K562 (cell line): ENCODE measurements around the gene CIB1. TPM values are rescaled to one million over a fixed set of nuclear protein-coding genes. Genes with fewer than 3 reads are reported as not detected.

ENCODE experiments used
- C11orf30 ChIP-seq: fragments of 450-650 bp; IDR thresholded peaks from 2 replicates; pipeline ENCODE4 v1.6.1; 2016; ENCODE audit warnings: low read depth, mild to moderate bottlenecking
- CGGBP1 ChIP-seq: fragments of 250-450 bp; sonication (Bioruptor Pico); IDR thresholded peaks from 2 replicates; pipeline ENCODE4 v1.9.0; 2021; ENCODE audit warnings: mild to moderate bottlenecking
- DPF2 ChIP-seq: fragments of 450-650 bp; IDR thresholded peaks from 2 replicates; pipeline ENCODE4 v1.6.1; 2016
- ELK1 ChIP-seq: sonication (generic); formaldehyde crosslinking; IDR thresholded peaks from 2 replicates; pipeline ENCODE4 v1.8.1; 2022; ENCODE audit warnings: missing genetic modification reagents
- ELK3 ChIP-seq: fragments of 450-650 bp; formaldehyde crosslinking; IDR thresholded peaks from 2 replicates; pipeline ENCODE4 v1.4.0; 2020; ENCODE audit warnings: mild to moderate bottlenecking
- ESRRB ChIP-seq: fragments of 250-450 bp; sonication (Bioruptor Pico); IDR thresholded peaks from 2 replicates; pipeline ENCODE4 v1.5.0; 2020; ENCODE audit warnings: mild to moderate bottlenecking, moderate library complexity, borderline replicate concordance
- ETV1 ChIP-seq: fragments of 450-650 bp; conservative IDR thresholded peaks from 2 replicates; pipeline ENCODE4 v1.6.1; 2016; ENCODE audit warnings: missing genetic modification characterization, control low read depth, low read depth, missing compliant biosample characterization
- ILK ChIP-seq: fragments of 450-650 bp; IDR thresholded peaks from 2 replicates; pipeline ENCODE4 v1.6.1; 2016; ENCODE audit warnings: missing genetic modification characterization, low read depth, mild to moderate bottlenecking, missing compliant biosample characterization, moderate library complexity, borderline replicate concordance
- IRF2 ChIP-seq: sonication (generic); formaldehyde crosslinking; IDR thresholded peaks from 2 replicates; pipeline ENCODE4 v1.8.1; 2022; ENCODE audit warnings: mild to moderate bottlenecking, missing genetic modification reagents
- MEF2A ChIP-seq: IDR thresholded peaks from 2 replicates; pipeline ENCODE4 v1.6.1; 2011; ENCODE audit warnings: low read depth, mild to moderate bottlenecking, low read length, moderate library complexity; ENCODE audit not compliant: control insufficient read depth
- NCOA1 ChIP-seq: fragments of 450-650 bp; IDR thresholded peaks from 2 replicates; pipeline ENCODE4 v1.6.1; 2016; ENCODE audit warnings: low read depth
- NFRKB ChIP-seq: fragments of 450-650 bp; IDR thresholded peaks from 2 replicates; pipeline ENCODE4 v1.6.1; 2016; ENCODE audit warnings: low read depth
- PHB2 ChIP-seq: fragments of 450-650 bp; IDR thresholded peaks from 2 replicates; pipeline ENCODE4 v1.6.1; 2017; ENCODE audit warnings: low read depth
- POLR3A ChIP-seq: IDR thresholded peaks from 2 replicates; pipeline ENCODE4 v1.6.1; 2011; ENCODE audit warnings: borderline replicate concordance, mild to moderate bottlenecking, moderate library complexity; ENCODE audit not compliant: insufficient read length, insufficient read depth; ENCODE audit errors: extremely low read depth
- PRMT5 ChIP-seq: sonication (generic); formaldehyde crosslinking; IDR thresholded peaks from 2 replicates; pipeline ENCODE4 v1.5.0; 2020; ENCODE audit warnings: missing genetic modification reagents
- RBM34 ChIP-seq: fragments of 200-400 bp; formaldehyde crosslinking; IDR thresholded peaks from 2 replicates; pipeline ENCODE4 v1.6.1; 2018; ENCODE audit warnings: low read length, borderline replicate concordance; ENCODE audit not compliant: insufficient read depth
- SMARCA5 ChIP-seq: fragments of 450-650 bp; IDR thresholded peaks from 2 replicates; pipeline ENCODE4 v1.6.1; 2016
- ZBTB11 ChIP-seq, 3 experiments: fragments of 200-800 bp in 1 of 3; fragments of 250-450 bp in 1 of 3; fragments of 450-650 bp in 1 of 3; sonication (Bioruptor Pico) in 1 of 3; sonication (Bioruptor generic) in 1 of 3; formaldehyde crosslinking in 1 of 3; IDR thresholded peaks; 2 replicates each; pipeline versions ENCODE4 v1.6.1 to v1.8.0; 2016 to 2022; ENCODE audit warnings: mild to moderate bottlenecking in 2 of 3, missing genetic modification characterization in 2 of 3, missing compliant biosample characterization in 1 of 3, moderate library complexity in 1 of 3
- ZBTB7A ChIP-seq: IDR thresholded peaks from 2 replicates; pipeline ENCODE4 v1.6.1; 2011; ENCODE audit warnings: low read depth, mild to moderate bottlenecking, low read length, moderate library complexity, borderline replicate concordance; ENCODE audit not compliant: control insufficient read depth
- ZFP30 ChIP-seq: fragments of 250-450 bp; sonication (Bioruptor Pico); IDR thresholded peaks from 2 replicates; pipeline ENCODE4 v1.8.0; 2022; ENCODE audit warnings: moderate library complexity, mild to moderate bottlenecking, inconsistent platforms, borderline replicate concordance
- ZKSCAN8 ChIP-seq: fragments of 200-800 bp; sonication (Bioruptor generic); IDR thresholded peaks from 2 replicates; pipeline ENCODE4 v1.6.1; 2016; ENCODE audit warnings: missing genetic modification characterization, missing compliant biosample characterization
- ZNF717 ChIP-seq: fragments of 250-450 bp; sonication (Bioruptor Pico); IDR thresholded peaks from 2 replicates; pipeline ENCODE4 v1.5.0; 2021
- polyA plus RNA-seq, 8 experiments: library from polyadenylated mRNA; depleted of rRNA in 4 of 8; stranded (reverse) in 5 of 8; unstranded in 3 of 8; fragments of >200 nt; fragmentation: Nextera tagmentation in 2 of 8; fragmentation: Illumina TruSeq in 1 of 8; extraction: Ambion mirVana in 2 of 8; extraction: Trizol in 1 of 8; gene quantifications; 2 replicates each; pipeline versions ENCODE4 v1.2.1 to v1.2.3, GENCODE V29; 2011 to 2014; ENCODE audit warnings: inconsistent platforms in 1 of 8, missing spikeins in 1 of 8
- total RNA-seq, 7 experiments: library from RNA; depleted of rRNA in 6 of 7; stranded (reverse); fragments of >200 nt in 6 of 7; fragmentation: Illumina TruSeq in 2 of 7; extraction: Trizol in 2 of 7; gene quantifications; 2 replicates each; pipeline versions ENCODE4 v1.2.1 to v1.2.3, GENCODE V29; 2011 to 2021; ENCODE audit warnings: low replicate concordance in 1 of 7

CIB1 gene
- total and polyA plus RNA-seq, 9 of the 15 experiments (the other 6 are each of a cell fraction or from before 2014, with no cell fraction given), result 14.9 to 136 (median 64.5) TPM

- no peak for TF ChIP-seq ZFP30 (CRISPR knock-in tag)
- TF ChIP-seq ELK1 (CRISPR knock-in tag), result no peak
- TF ChIP-seq ILK (tag), result no peak
- TF ChIP-seq RBM34, result no peak
- no peak for TF ChIP-seq PRMT5 (CRISPR knock-in tag)
- TF ChIP-seq PHB2, result peak; percentile 40; the same call in 1 of the 2 replicates
- peak; percentile 42; the same call in 1 of the 2 replicates for TF ChIP-seq ETV1 (tag)
- no peak for TF ChIP-seq CGGBP1 (CRISPR knock-in tag)
- 0 out of 2 replicates have a peak, but pooled peaks have one; percentile 58 for TF ChIP-seq NCOA1
- TF ChIP-seq POLR3A, result no peak
- TF ChIP-seq ZBTB7A, result no peak
- no peak for TF ChIP-seq NFRKB
- TF ChIP-seq ZNF717, result no peak
- no peak for TF ChIP-seq ESRRB (CRISPR knock-in tag)
- no peak for TF ChIP-seq ZBTB11 (CRISPR knock-in tag; IDR thresholded peaks at IDR 0.05)
- no peak for TF ChIP-seq IRF2 (CRISPR knock-in tag)
- TF ChIP-seq ZKSCAN8, result no peak
- no peak; the same call in 1 of the 2 replicates for TF ChIP-seq SMARCA5
- no peak for TF ChIP-seq MEF2A
- peak; percentile 69 for TF ChIP-seq DPF2
- TF ChIP-seq C11orf30, result no peak
- no peak for TF ChIP-seq ELK3 (CRISPR knock-in tag)
These were observed 44.6 kb downstream of the CIB1 start (continued) for GRCh38 chr15:90188914-90189748.
